K562 (cell line): ENCODE data around the gene ELSPBP1. TPM values are rescaled to one million over a fixed set of nuclear protein-coding genes. Genes with fewer than 3 reads are reported as not detected.

Source experiments
- ATAC-seq: fragments of 200-7000 bp; cut with Tn5 transposase; 3 replicates; pipeline ENCODE4 v1.9.1; 2020; ENCODE audit warnings: moderate library complexity
- BruUV-seq: library from RNA; stranded (reverse); fragments of 400-500 nt; replicated peaks from 2 replicates; lab custom pipeline; 2021; lab: Mats Ljungman, UMichigan
- CTCF ChIA-PET: fragments of 300-600 bp; formaldehyde crosslinking; extraction: SDS; loops from one replicate; lab custom pipeline; 2021; ENCODE audit warnings: low intra/inter-chr PET ratio; lab: Yijun Ruan, JAX
- POLR2A ChIA-PET: fragments of 300-600, 350-650 bp; sonication (Branson Sonifier 250); formaldehyde crosslinking; extraction: SDS; loops from one replicate; lab custom pipeline; 2021; ENCODE audit warnings: antibody characterized with exemption, inconsistent platforms; lab: Yijun Ruan, JAX
- DNase-seq, 4 experiments: peaks; one replicate each; pipeline versions ENCODE4 v3.0.0 to v3.0.0-alpha.2; 2011 to 2018; ENCODE audit warnings: low spot score in 3 of 4, mixed read lengths in 3 of 4; ENCODE audit errors: extremely low read depth in 1 of 4
- FAIRE-seq: peaks from 2 replicates; lab custom pipeline; 2011; peaks lifted over from hg19 to GRCh38; lab: Jason Lieb, UNC
- H2AFZ ChIP-seq: 2 replicates; pipeline ENCODE4 v1.6.0; 2011; ENCODE audit warnings: low read depth, low read length, control low read depth, inconsistent platforms
- H3K27ac ChIP-seq: fragments of 200-600 bp; 3 replicates; pipeline ENCODE4 v1.8.0; 2011; ENCODE audit warnings: low read depth, mild to moderate bottlenecking, control low read depth, inconsistent platforms, low read length, moderate library complexity, mixed read lengths; ENCODE audit errors: extremely low read depth
- H3K27me3 ChIP-seq, 2 experiments: fragments of 300-600 bp in 1 of 2; 2 replicates in 1 of 2; 3 replicates in 1 of 2; pipeline versions ENCODE4 v1.6.0 to v1.8.0; 2011; ENCODE audit warnings: inconsistent platforms in 2 of 2, low read length in 2 of 2, mild to moderate bottlenecking in 1 of 2, mixed read lengths in 1 of 2, moderate library complexity in 1 of 2; ENCODE audit not compliant: control insufficient read depth in 2 of 2, insufficient read depth in 2 of 2
- H3K36me3 ChIP-seq: fragments of 300-600 bp; 3 replicates; pipeline ENCODE4 v1.8.0; 2011; ENCODE audit warnings: mild to moderate bottlenecking, low read length, inconsistent platforms; ENCODE audit not compliant: control insufficient read depth, insufficient read depth
- H3K4me1 ChIP-seq, 2 experiments: fragments of 200-600 bp in 1 of 2; replicated peaks in 1 of 2; 2 replicates in 1 of 2; 3 replicates in 1 of 2; pipeline versions ENCODE4 v1.5.1 to v1.8.0; 2011; ENCODE audit warnings: inconsistent platforms in 2 of 2, low read length in 2 of 2, mild to moderate bottlenecking in 1 of 2, mixed read lengths in 1 of 2, moderate library complexity in 1 of 2; ENCODE audit not compliant: control insufficient read depth in 2 of 2, insufficient read depth in 2 of 2
- H3K4me2 ChIP-seq: 2 replicates; pipeline ENCODE4 v1.6.1; 2011; ENCODE audit warnings: low read length, control low read depth, inconsistent platforms, mixed read lengths; ENCODE audit not compliant: insufficient read depth
- H3K4me3 ChIP-seq: fragments of 200-600 bp; sonication (generic), shearing (Covaris generic); 2 replicates; pipeline ENCODE4 v1.5.1; 2016; ENCODE audit warnings: control low read depth, inconsistent platforms
- H3K79me2 ChIP-seq: fragments of 200-600 bp; 3 replicates; pipeline ENCODE4 v1.8.0; 2011; ENCODE audit warnings: low read length, inconsistent platforms; ENCODE audit not compliant: control insufficient read depth, insufficient read depth
- H3K9ac ChIP-seq, 2 experiments: 2 replicates each; pipeline versions ENCODE4 v1.6.0 to v1.6.1; 2011; ENCODE audit warnings: low read depth in 2 of 2, low read length in 2 of 2, control low read depth in 1 of 2, inconsistent platforms in 1 of 2, mild to moderate bottlenecking in 1 of 2, mixed read lengths in 1 of 2; ENCODE audit not compliant: insufficient read depth in 1 of 2
- H3K9me1 ChIP-seq: one replicate; pipeline ENCODE4 v1.6.0; 2011; ENCODE audit warnings: inconsistent platforms, mild to moderate bottlenecking, low read length, moderate library complexity; ENCODE audit not compliant: control insufficient read depth, insufficient read depth
- H3K9me3 ChIP-seq: replicated peaks from 2 replicates; pipeline ENCODE4 v1.5.1; 2011; ENCODE audit warnings: low read depth, low read length, inconsistent platforms; ENCODE audit not compliant: control insufficient read depth, insufficient read depth
- H4K20me1 ChIP-seq: replicated peaks from 2 replicates; pipeline ENCODE4 v1.6.1; 2011; ENCODE audit warnings: low read length, inconsistent platforms, mixed read lengths; ENCODE audit not compliant: control insufficient read depth, insufficient read depth
- ETV1 ChIP-seq: fragments of 450-650 bp; conservative IDR thresholded peaks from 2 replicates; pipeline ENCODE4 v1.6.1; 2016; ENCODE audit warnings: missing genetic modification characterization, control low read depth, low read depth, missing compliant biosample characterization
- HMGN3 ChIP-seq: IDR thresholded peaks from 2 replicates; pipeline ENCODE4 v1.6.1; 2011; ENCODE audit warnings: borderline replicate concordance, low read depth, mild to moderate bottlenecking, mixed read lengths, low read length; ENCODE audit not compliant: insufficient read length; ENCODE audit errors: extremely low read depth
- MAFK ChIP-seq: IDR thresholded peaks from 2 replicates; pipeline ENCODE4 v1.6.1; 2011; ENCODE audit warnings: low read length, improper control_type of control experiment
- NUFIP1 ChIP-seq: fragments of 450-650 bp; IDR thresholded peaks from 2 replicates; pipeline ENCODE4 v1.6.1; 2018; ENCODE audit not compliant: partially characterized antibody
- PCBP2 ChIP-seq: fragments of 200-400 bp; formaldehyde crosslinking; IDR thresholded peaks from 2 replicates; pipeline ENCODE4 v1.6.1; 2018; ENCODE audit warnings: low read length, low read depth, mild to moderate bottlenecking, moderate library complexity; ENCODE audit not compliant: poor library complexity, severe bottlenecking
- STAT5B ChIP-seq: fragments of 250-450 bp; sonication (Bioruptor Pico); IDR thresholded peaks from 2 replicates; pipeline ENCODE4 v1.8.0; 2021; ENCODE audit warnings: mild to moderate bottlenecking, inconsistent platforms
- TOE1 ChIP-seq, 2 experiments: fragments of 450-650 bp in 1 of 2; sonication (generic) in 1 of 2; formaldehyde crosslinking in 1 of 2; IDR thresholded peaks; 2 replicates each; pipeline versions ENCODE4 v1.7.1 to v1.8.0; 2016 to 2022; ENCODE audit warnings: borderline replicate concordance in 2 of 2, mild to moderate bottlenecking in 2 of 2, antibody characterized with exemption in 1 of 2, inconsistent platforms in 1 of 2, low read depth in 1 of 2, missing genetic modification reagents in 1 of 2, moderate library complexity in 1 of 2
- ZNF263 ChIP-seq: sonication (generic); formaldehyde crosslinking; IDR thresholded peaks from 2 replicates; pipeline ENCODE4 v1.8.0; 2022; ENCODE audit warnings: mild to moderate bottlenecking, missing genetic modification reagents, borderline replicate concordance
- ZNF324 ChIP-seq: fragments of 250-450 bp; sonication (Bioruptor Pico); IDR thresholded peaks from 2 replicates; pipeline ENCODE4 v1.4.0; 2020; ENCODE audit warnings: mild to moderate bottlenecking
- WGBS: fragments of 100-300 bp; shearing (Covaris generic); methylation state at CpG from one replicate; pipeline ENCODE4 v1.1.6; 2016; ENCODE audit warnings: low coverage, mixed read lengths; ENCODE audit not compliant: insufficient coverage; ENCODE audit errors: missing lambda C conversion rate; 5-methylcytosine and 5-hydroxymethylcytosine counted together
- in situ Hi-C: fragments of 300-500 bp; cut with MboI; formaldehyde crosslinking; loops from 4 replicates; pipeline ENCODE4 v1.15.0; 2018; ENCODE audit warnings: inconsistent platforms, mixed read lengths
- intact Hi-C: fragments of 100-400 bp; cut with micrococcal nuclease; formaldehyde crosslinking; loops from 2 replicates; pipeline ENCODE4 v1.14.2; 2022
- polyA plus RNA-seq, 8 experiments: library from polyadenylated mRNA; depleted of rRNA in 4 of 8; stranded (reverse) in 5 of 8; unstranded in 3 of 8; fragments of >200 nt; fragmentation: Nextera tagmentation in 2 of 8; fragmentation: Illumina TruSeq in 1 of 8; extraction: Ambion mirVana in 2 of 8; extraction: Trizol in 1 of 8; gene quantifications; 2 replicates each; pipeline versions ENCODE4 v1.2.1 to v1.2.3, GENCODE V29; 2011 to 2014; ENCODE audit warnings: inconsistent platforms in 1 of 8, missing spikeins in 1 of 8
- total RNA-seq, 7 experiments: library from RNA; depleted of rRNA in 6 of 7; stranded (reverse); fragments of >200 nt in 6 of 7; fragmentation: Illumina TruSeq in 2 of 7; extraction: Trizol in 2 of 7; gene quantifications; 2 replicates each; pipeline versions ENCODE4 v1.2.1 to v1.2.3, GENCODE V29; 2011 to 2021; ENCODE audit warnings: low replicate concordance in 1 of 7
- TF ChIP-seq, protein P1 (sequence below), 2 experiments: fragments of 450-650 bp in 1 of 2; sonication (generic) in 1 of 2; formaldehyde crosslinking in 1 of 2; IDR thresholded peaks in 1 of 2; conservative IDR thresholded peaks in 1 of 2; 2 replicates each; pipeline versions ENCODE4 v1.6.1 to v1.8.1; 2016 to 2023; ENCODE audit warnings: mild to moderate bottlenecking in 2 of 2, moderate library complexity in 2 of 2, inconsistent platforms in 1 of 2, missing genetic modification reagents in 1 of 2
- TF ChIP-seq, protein P2 (sequence below): IDR thresholded peaks from 2 replicates; pipeline ENCODE4 v1.6.1; 2016; ENCODE audit warnings: missing genetic modification characterization, missing compliant biosample characterization

ELSPBP1 gene
- total and polyA plus RNA-seq, 9 of the 15 experiments (the other 6 are each of a cell fraction or from before 2014, with no cell fraction given): not detected

DNA sequence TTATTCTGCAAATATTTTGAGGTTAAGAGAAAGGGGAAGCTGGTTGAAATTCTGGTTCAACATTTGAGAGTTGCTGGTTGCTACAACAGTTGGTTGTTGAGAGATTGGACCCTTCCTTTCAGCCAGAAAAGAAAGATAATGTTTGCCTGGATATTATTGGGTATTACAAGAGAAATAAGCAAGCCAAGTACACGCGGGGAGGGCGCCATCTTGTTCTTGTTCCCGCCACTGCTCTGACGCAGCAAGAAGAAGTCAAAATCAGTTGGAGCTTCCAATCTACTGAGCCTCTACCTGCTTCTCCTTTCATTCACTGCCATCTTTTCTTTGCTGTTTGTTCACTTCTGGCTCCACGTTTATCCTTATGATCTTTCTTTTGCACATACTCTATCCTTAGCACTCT lies 20.9 kb upstream of the ELSPBP1 start (continued):
- TF ChIP-seq, protein P1, sequence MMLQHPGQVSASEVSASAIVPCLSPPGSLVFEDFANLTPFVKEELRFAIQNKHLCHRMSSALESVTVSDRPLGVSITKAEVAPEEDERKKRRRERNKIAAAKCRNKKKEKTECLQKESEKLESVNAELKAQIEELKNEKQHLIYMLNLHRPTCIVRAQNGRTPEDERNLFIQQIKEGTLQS (IDR thresholded peaks at IDR 0.05): no peak
- TF ChIP-seq, protein P1 (CRISPR knock-in tag; conservative IDR thresholded peaks at IDR 0.05): no peak
- TF ChIP-seq STAT5B (CRISPR knock-in tag): no peak
- TF ChIP-seq MAFK: no peak
- TF ChIP-seq HMGN3: no peak
- no peak for TF ChIP-seq TOE1 (IDR thresholded peaks at IDR 0.05; ENCODE audit: borderline replicate concordance)
- no peak for TF ChIP-seq TOE1 (CRISPR knock-in tag; IDR thresholded peaks at IDR 0.05; ENCODE audit: borderline replicate concordance, low read depth)
- TF ChIP-seq NUFIP1: no peak
- TF ChIP-seq, all 486 proteins: peak for 6

DNA sequence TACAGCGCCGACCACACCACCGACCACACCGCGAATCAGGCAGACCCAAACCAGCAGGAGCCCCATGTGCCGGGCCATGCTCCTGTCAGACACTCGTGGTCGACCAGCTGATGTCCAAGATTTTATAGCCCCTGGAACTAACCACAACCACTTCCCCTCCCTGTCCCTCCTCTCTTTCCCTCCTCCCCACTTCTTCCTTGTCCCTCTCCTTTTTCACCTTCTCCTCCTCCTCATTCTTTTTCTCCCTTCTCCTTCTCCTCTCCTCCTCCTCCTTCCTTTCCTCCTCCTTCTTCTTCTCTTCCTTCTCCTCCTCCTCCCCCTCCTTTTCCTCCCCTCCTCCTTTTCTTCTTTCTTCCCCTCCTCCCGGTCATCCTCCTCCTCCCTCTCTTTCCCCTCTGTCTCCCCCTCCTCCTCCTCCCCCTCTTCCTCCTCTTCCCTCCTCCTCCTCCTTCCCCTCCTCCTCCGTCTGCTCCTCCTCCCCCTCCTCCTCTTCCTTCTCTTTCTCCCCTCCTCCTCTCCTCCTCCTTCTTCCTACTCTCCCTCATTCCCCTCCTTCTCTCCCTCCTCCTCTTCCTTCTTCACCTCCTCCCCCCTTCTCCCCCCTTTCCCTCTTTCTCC lies 3.1 kb upstream of the ELSPBP1 start:
- Histone ChIP-seq H4K20me1 (no peaks in the 10 kb centered on the region), H3K4me1 (no peaks in the 10 kb centered on the region), H3K9ac (no peak overlapping the region), H3K27ac (no peak overlapping the region), H3K9me1 (no peaks in the 10 kb centered on the region), H3K27me3 (peaks cover 16 to 33% of the 10 kb centered on the region in 2 experiments; a peak in 4 of 5 replicates), H3K36me3 (no peaks in the 10 kb centered on the region), H2AFZ (no peak overlapping the region), H3K9me3 (no peaks in the 10 kb centered on the region), H3K4me3 (no peak overlapping the region), H3K4me2 (no peak overlapping the region), H3K79me2 (no peaks in the 10 kb centered on the region)
- no peak for ATAC-seq
- BruUV-seq: no TSS peak
- FAIRE-seq: no peak
- intact Hi-C loops: no loop called here
- in situ Hi-C loops: no loop called here
- TF ChIP-seq PCBP2 (peak; percentile 39), ZNF263 (CRISPR knock-in tag) (peak; percentile 93), ETV1 (no peak), ZNF324 (CRISPR knock-in tag) (no peak)
- TF ChIP-seq, protein P2, sequence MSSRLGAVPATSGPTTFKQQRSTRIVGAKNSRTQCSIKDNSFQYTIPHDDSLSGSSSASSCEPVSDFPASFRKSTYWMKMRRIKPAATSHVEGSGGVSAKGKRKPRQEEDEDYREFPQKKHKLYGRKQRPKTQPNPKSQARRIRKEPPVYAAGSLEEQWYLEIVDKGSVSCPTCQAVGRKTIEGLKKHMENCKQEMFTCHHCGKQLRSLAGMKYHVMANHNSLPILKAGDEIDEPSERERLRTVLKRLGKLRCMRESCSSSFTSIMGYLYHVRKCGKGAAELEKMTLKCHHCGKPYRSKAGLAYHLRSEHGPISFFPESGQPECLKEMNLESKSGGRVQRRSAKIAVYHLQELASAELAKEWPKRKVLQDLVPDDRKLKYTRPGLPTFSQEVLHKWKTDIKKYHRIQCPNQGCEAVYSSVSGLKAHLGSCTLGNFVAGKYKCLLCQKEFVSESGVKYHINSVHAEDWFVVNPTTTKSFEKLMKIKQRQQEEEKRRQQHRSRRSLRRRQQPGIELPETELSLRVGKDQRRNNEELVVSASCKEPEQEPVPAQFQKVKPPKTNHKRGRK (tag): peak; percentile 86
- WGBS: 0% methylated on average over 10 of the region's 10 CpGs
- CTCF ChIA-PET: no interaction called here
- no peak for DNase-seq
- POLR2A ChIA-PET: no interaction called here
